KOPT-K1 (cell line): ENCODE results near the gene OPA3.

ENCODE experiments used
- H3K27ac ChIP-seq: fragments of 200-600 bp; sonication (generic); 2 replicates; pipeline ENCODE4 v1.5.1; 2016; ENCODE audit warnings: antibody characterized with exemption, mild to moderate bottlenecking, low read depth, low read length; ENCODE audit not compliant: poor library complexity, severe bottlenecking
- H3K36me3 ChIP-seq: fragments of 200-600 bp; sonication (generic); 2 replicates; pipeline ENCODE4 v1.5.1; 2017; ENCODE audit warnings: antibody characterized with exemption, mild to moderate bottlenecking, low read length, moderate library complexity; ENCODE audit not compliant: insufficient read depth
- H3K9me3 ChIP-seq: fragments of 200-600 bp; sonication (generic); 2 replicates; pipeline ENCODE4 v1.5.1; 2017; ENCODE audit warnings: antibody characterized with exemption, low read length, mild to moderate bottlenecking; ENCODE audit not compliant: insufficient read depth, poor library complexity, severe bottlenecking

OPA3 gene

DNA sequence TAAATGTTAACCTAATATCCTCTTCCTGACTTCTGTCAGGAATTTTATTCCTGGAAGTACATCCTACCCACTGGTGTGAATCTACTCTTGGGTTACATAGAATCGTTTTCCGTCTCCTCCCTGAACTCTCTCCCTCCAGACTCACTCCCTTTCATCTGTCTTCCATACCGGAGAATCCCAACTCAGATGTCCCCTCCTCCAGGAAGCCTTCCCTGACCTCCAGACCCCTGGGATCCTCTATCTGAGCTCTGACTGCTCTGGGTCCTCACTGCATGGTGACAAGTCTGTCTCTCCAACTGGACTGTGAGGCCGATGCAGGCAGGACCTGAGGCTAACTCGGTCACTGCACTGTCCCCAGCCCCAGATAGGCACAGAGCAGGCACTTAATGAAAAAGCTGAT is 24.6 kb downstream of the OPA3 start:
- no peaks in the 10 kb centered on the region for H3K36me3 ChIP-seq
- H3K27ac ChIP-seq = no peak overlapping the region
- no peaks in the 10 kb centered on the region for H3K9me3 ChIP-seq

- no peak overlapping the region for H3K27ac ChIP-seq
- H3K36me3 ChIP-seq = peaks cover 5% of the 10 kb centered on the region; the same call in 1 of the 2 replicates
- no peaks in the 10 kb centered on the region for H3K9me3 ChIP-seq
Measured at GRCh38 chr19:45558399-45558878, 26.2 kb downstream of the OPA3 start.

- Histone ChIP-seq H3K27ac (no peak overlapping the region), H3K9me3 (no peaks in the 10 kb centered on the region), H3K36me3 (peaks cover 10% of the 10 kb centered on the region; the same call in 1 of the 2 replicates)
Measured at GRCh38 chr19:45556835-45557234, 27.8 kb downstream of the OPA3 start.

GRCh38 chr19:45554481-45554880 is 30.1 kb downstream of the OPA3 start:
- no peak overlapping the region for H3K27ac ChIP-seq
- no peaks in the 10 kb centered on the region for H3K9me3 ChIP-seq
- peaks cover 10% of the 10 kb centered on the region; the same call in 1 of the 2 replicates for H3K36me3 ChIP-seq

DNA sequence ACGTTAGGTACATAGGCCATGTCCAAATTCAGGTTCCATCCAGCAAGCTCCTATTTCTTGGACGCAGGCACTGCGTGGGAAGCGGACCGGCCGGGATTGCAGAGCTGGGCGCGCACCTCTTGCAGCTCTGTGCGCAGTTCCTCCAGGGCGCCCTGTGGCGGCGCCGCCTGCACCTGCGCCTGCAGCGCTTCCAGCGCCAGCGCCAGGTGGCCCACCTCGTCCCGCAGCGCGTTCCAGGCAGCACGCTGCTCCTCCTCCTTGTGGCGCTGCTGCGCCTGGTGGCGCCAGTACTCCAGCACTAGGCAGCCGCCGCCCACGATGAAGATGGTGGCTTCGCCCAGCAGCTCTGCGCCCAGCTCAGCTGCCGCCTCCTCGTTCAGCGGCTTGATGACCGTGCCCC is 31.1 kb downstream of the OPA3 start:
- no peaks in the 10 kb centered on the region for H3K9me3 ChIP-seq
- H3K27ac ChIP-seq = no peak overlapping the region
- H3K36me3 ChIP-seq = peaks cover 10% of the 10 kb centered on the region; the same call in 1 of the 2 replicates

DNA sequence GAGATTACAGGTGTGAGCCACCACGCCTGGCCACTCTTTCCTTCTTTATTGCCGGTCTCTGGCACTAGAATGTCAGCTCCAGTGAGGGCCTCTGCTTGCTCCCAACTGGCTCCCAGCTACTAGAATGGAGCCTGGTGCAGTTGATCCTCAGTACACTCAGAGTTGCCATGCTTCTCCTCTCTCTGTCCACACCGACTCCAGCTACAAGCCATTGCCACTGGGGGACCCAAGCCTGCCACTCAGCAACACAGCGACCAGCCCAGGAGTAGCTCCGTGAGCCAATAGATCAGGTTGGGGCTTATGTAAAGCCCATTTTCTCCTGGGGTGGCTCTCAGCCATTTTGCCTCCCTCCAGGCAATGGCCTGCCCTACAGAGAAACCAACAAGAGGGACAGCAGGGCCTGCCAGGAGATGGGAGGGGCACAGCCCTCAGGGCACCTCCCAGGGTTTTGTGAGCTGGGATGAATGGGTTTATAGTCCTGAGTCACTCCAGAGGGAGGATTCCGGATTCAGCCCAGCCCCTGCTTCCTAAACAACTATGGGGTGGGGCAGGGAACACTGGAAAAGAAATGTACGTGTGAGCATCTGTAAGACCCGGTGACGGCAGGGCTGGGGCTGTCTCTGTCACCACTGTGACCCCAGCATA is 36.5 kb downstream of the OPA3 start:
- H3K36me3 ChIP-seq = peaks cover 2% of the 10 kb centered on the region; the same call in 1 of the 2 replicates
- H3K9me3 ChIP-seq = no peaks in the 10 kb centered on the region
- H3K27ac ChIP-seq = no peak overlapping the region

- Histone ChIP-seq H3K27ac (no peak overlapping the region), H3K36me3 (no peaks in the 10 kb centered on the region), H3K9me3 (no peaks in the 10 kb centered on the region)
Measured at GRCh38 chr19:45547211-45547770, 37.3 kb downstream of the OPA3 start.

DNA sequence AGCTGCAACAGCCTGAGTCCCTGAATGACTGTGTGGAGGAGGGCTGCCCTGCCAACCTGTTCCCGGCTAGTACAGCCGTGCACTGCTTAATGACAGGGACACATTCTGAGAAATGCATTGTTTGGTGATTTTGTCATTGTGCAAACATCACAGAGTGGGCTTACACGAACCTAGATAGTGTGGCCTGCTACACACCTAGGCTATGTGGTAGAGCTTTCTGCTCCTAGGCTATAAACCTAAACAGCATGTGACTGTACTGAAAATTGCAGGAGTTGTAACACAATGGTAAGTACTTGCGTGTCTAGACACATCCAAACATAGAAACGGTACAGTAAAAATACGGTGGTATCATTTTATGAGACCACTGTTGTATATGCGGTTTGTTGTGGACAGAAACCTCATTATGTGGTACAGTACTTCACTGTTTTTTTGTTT is 42.4 kb downstream of the OPA3 start:
- Histone ChIP-seq H3K9me3 (no peaks in the 10 kb centered on the region), H3K27ac (no peak overlapping the region), H3K36me3 (no peaks in the 10 kb centered on the region)

DNA sequence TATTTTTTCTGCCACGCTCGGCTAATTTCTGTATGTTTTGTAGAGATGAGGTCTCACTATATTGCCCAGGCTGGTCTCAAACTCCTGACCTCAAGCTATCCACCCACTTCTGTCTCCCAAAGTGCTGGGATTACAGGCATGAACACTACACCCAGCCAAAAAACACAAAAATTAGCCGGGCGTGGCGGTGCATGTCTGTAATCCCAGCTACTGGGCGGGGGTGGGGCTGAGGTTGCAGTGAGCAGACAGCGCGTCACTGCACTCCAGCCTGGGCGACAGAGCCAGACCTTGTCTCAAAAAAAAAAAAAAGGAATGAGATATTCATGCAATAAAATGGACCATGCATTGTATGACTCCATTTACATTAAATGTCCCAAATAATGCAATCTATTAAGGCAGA is 45.1 kb downstream of the OPA3 start:
- Histone ChIP-seq H3K9me3 (no peaks in the 10 kb centered on the region), H3K36me3 (no peaks in the 10 kb centered on the region), H3K27ac (no peak overlapping the region)

- peaks cover 16% of the 10 kb centered on the region for H3K9me3 ChIP-seq
- H3K27ac ChIP-seq = no peak overlapping the region
- H3K36me3 ChIP-seq = peaks cover 11% of the 10 kb centered on the region; the same call in 1 of the 2 replicates
Measured at GRCh38 chr19:45531349-45531748, 53.3 kb downstream of the OPA3 start.

DNA sequence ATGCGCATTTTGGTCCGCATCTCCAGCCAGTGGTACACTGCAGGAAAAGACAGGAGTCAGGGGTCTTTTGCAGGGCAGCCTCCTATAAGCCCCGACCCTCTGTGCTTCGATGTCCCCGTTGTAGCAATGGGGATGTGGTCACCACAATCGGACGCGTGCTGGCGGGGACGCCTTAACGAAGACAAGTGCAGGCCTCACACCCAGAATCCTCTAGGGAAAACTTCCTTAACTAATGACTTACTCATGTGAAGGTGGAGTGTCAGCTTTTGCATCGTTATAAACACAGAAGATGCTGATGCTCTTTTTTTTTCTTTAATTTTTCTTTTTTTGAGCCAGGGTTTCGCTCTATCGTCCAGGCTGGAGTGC is 55.2 kb downstream of the OPA3 start:
- Histone ChIP-seq H3K27ac (no peak overlapping the region), H3K36me3 (peaks cover 29% of the 10 kb centered on the region), H3K9me3 (peaks cover 16% of the 10 kb centered on the region)

DNA sequence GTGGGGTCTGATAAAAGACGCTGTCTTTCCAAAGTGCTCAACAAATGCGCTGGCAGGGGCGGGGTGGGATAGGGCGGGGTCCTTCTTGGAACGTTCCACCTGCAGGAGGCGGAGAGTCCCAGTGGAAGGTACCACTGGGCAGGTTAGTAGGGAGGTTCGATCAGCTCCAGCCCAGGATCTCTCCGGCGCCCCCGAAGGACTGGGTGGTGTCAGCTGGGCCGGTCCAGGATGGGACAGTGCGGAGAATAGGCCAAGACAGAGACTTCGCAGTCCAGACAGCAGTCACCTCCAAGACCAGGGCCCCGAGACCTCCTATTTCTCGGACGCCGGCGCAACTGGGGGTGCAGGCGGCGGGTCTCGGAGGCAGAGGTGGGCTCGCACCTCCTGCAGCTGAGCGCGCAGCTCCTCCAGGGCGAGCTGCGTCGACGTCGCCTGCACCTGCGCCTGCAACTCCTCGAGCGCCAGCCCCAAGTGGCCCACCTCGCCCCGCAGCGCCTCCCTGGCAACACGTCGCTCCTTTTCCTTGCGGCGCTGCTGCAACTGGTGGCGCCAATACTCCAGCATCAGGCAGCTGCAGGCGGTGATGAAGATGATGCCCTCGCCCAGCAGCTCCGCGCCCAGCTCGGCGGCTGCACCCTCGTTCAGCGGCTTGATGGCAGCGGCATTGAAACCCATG is 55.7 kb downstream of the OPA3 start:
- Histone ChIP-seq H3K9me3 (peaks cover 16% of the 10 kb centered on the region), H3K27ac (no peak overlapping the region), H3K36me3 (peaks cover 34% of the 10 kb centered on the region)

DNA sequence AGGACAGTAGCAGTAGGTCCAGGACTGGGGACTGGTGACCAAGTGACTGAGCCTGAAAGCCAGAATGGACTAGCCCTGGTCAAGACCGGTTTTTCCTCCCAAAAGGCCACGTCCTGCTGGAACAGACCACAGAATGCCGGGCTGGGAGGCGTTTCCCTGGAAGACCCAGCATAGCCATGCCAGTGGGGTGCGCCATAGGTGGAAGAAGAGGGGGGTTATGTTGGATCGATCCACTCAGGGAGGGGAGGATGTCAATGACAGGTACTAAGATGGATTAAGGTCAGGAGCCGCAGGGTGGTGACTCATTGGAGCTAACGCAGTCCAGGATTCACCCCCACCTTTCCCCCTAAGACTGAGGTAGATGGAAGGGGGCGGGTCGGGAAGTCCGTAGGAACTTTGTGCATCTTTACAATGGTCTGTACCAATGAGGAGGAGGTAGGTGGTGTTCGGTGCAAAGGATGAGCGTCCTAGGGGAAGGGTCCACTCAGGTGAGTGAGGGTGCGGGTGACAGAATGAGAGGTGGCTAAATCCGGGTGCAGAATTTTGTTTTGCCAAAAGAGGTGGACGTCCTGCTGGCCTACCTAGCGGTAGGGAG is 56.4 kb downstream of the OPA3 start:
- Histone ChIP-seq H3K27ac (no peak overlapping the region), H3K9me3 (peaks cover 16% of the 10 kb centered on the region), H3K36me3 (peaks cover 34% of the 10 kb centered on the region)

DNA sequence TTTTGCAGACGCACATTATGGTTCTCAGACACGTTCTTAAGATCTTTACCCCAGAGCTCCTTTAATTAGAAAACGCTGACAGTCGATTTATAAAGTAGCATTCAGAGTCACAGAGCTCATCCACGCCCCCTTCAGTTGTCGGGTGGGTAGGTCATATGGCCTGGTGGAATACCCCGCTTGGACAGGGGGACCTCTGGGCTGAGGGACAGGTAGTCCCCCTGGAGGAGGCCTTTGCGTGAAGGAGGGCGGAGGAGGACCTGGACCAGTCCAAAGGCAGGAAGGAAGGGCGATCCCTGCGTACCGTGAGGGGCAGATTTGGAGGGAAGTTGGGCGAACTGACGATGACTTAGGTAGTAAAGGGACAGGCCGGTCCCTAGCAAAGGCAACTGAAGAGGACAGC is 56.9 kb downstream of the OPA3 start:
- H3K9me3 ChIP-seq = peaks cover 16% of the 10 kb centered on the region
- no peak overlapping the region for H3K27ac ChIP-seq
- peaks cover 34% of the 10 kb centered on the region for H3K36me3 ChIP-seq

GRCh38 chr19:45526971-45527370 is 57.6 kb downstream of the OPA3 start:
- no peak overlapping the region for H3K27ac ChIP-seq
- H3K9me3 ChIP-seq = peaks cover 10% of the 10 kb centered on the region
- H3K36me3 ChIP-seq = peaks cover 34% of the 10 kb centered on the region
